Liver (tissue), 9 donors: ENCODE results near the gene CTDSP2. TPM values are rescaled to one million over a fixed set of nuclear protein-coding genes. Genes with fewer than 3 reads are reported as not detected.

Experiments
- DNase-seq: peaks from one replicate; pipeline ENCODE4 v3.0.0-alpha.2; 2017; ENCODE audit warnings: low spot score
- H3K27ac ChIP-seq, 2 donors: one replicate each; pipeline ENCODE4 v1.7.0; 2013; ENCODE audit warnings: inconsistent platforms in 2 of 2, low read length in 2 of 2, control low read depth in 1 of 2, low read depth in 1 of 2, mild to moderate bottlenecking in 1 of 2
- H3K27me3 ChIP-seq, 4 donors: one replicate each; pipeline versions ENCODE4 v1.6.1 to v1.7.0; 2013; ENCODE audit warnings: low read length in 3 of 4, inconsistent platforms in 1 of 4, mild to moderate bottlenecking in 1 of 4, moderate library complexity in 1 of 4; ENCODE audit not compliant: control insufficient read depth in 4 of 4, insufficient read depth in 4 of 4
- H3K36me3 ChIP-seq, 4 donors: one replicate each; pipeline versions ENCODE4 v1.6.1 to v1.7.0; 2013; ENCODE audit warnings: low read length in 3 of 4, mild to moderate bottlenecking in 3 of 4, low read depth in 1 of 4, moderate library complexity in 1 of 4; ENCODE audit not compliant: control insufficient read depth in 4 of 4, insufficient read depth in 3 of 4
- H3K4me1 ChIP-seq, 4 donors: one replicate each; pipeline versions ENCODE4 v1.6.1 to v1.7.0; 2013; ENCODE audit warnings: low read length in 3 of 4, mild to moderate bottlenecking in 3 of 4, moderate library complexity in 1 of 4; ENCODE audit not compliant: control insufficient read depth in 4 of 4, insufficient read depth in 4 of 4
- H3K4me3 ChIP-seq, 3 donors: one replicate each; pipeline versions ENCODE4 v1.6.1 to v1.7.0; 2013; ENCODE audit warnings: low read length in 3 of 3, control low read depth in 1 of 3, low read depth in 1 of 3, mild to moderate bottlenecking in 1 of 3
- H3K9ac ChIP-seq, 2 donors: one replicate each; pipeline ENCODE4 v1.7.0; 2013; ENCODE audit warnings: low read length in 2 of 2, mild to moderate bottlenecking in 2 of 2, moderate library complexity in 2 of 2, control low read depth in 1 of 2, low read depth in 1 of 2
- H3K9me3 ChIP-seq, 4 donors: one replicate each; pipeline versions ENCODE4 v1.6.1 to v1.7.0; 2013; ENCODE audit warnings: low read length in 3 of 4; ENCODE audit not compliant: control insufficient read depth in 4 of 4
- EGR1 ChIP-seq, 2 donors: IDR thresholded peaks; 2 replicates each; pipeline ENCODE4 v1.6.1; 2016 to 2018; ENCODE audit warnings: antibody characterized with exemption in 2 of 2, low read depth in 2 of 2
- FOXA1 ChIP-seq: IDR thresholded peaks from 2 replicates; pipeline ENCODE4 v1.6.1; 2016; ENCODE audit warnings: antibody characterized with exemption
- FOXA2 ChIP-seq: IDR thresholded peaks from 2 replicates; pipeline ENCODE4 v1.6.1; 2016; ENCODE audit warnings: antibody characterized with exemption
- GABPA ChIP-seq, 2 donors: IDR thresholded peaks in 1 of 2; conservative IDR thresholded peaks in 1 of 2; 2 replicates each; pipeline ENCODE4 v1.6.1; 2016; ENCODE audit warnings: antibody characterized with exemption in 2 of 2, mild to moderate bottlenecking in 1 of 2, moderate library complexity in 1 of 2
- HNF4A ChIP-seq, 2 donors: conservative IDR thresholded peaks; 2 replicates each; pipeline ENCODE4 v1.6.1; 2016; ENCODE audit warnings: antibody characterized with exemption in 2 of 2, mild to moderate bottlenecking in 2 of 2
- HNF4G ChIP-seq: IDR thresholded peaks from 2 replicates; pipeline ENCODE4 v1.6.1; 2016; ENCODE audit warnings: antibody characterized with exemption
- JUND ChIP-seq, 2 donors: IDR thresholded peaks; 2 replicates each; pipeline ENCODE4 v1.6.1; 2016; ENCODE audit warnings: antibody characterized with exemption in 2 of 2
- NR2F2 ChIP-seq: IDR thresholded peaks from 2 replicates; pipeline ENCODE4 v1.6.1; 2016; ENCODE audit warnings: antibody characterized with exemption
- RAD21 ChIP-seq, 2 donors: IDR thresholded peaks; 2 replicates each; pipeline ENCODE4 v1.6.1; 2016; ENCODE audit warnings: antibody characterized with exemption in 2 of 2, mild to moderate bottlenecking in 2 of 2
- REST ChIP-seq: IDR thresholded peaks from 2 replicates; pipeline ENCODE4 v1.6.1; 2016; ENCODE audit warnings: antibody characterized with exemption, mild to moderate bottlenecking
- RXRA ChIP-seq, 2 donors: IDR thresholded peaks; 2 replicates each; pipeline ENCODE4 v1.6.1; 2017 to 2018; ENCODE audit warnings: antibody characterized with exemption in 2 of 2, mild to moderate bottlenecking in 1 of 2
- SP1 ChIP-seq: IDR thresholded peaks from 2 replicates; pipeline ENCODE4 v1.6.1; 2018; ENCODE audit warnings: antibody characterized with exemption, mild to moderate bottlenecking
- TAF1 ChIP-seq: conservative IDR thresholded peaks from 2 replicates; pipeline ENCODE4 v1.6.1; 2016; ENCODE audit warnings: antibody characterized with exemption, mild to moderate bottlenecking
- YY1 ChIP-seq: IDR thresholded peaks from 2 replicates; pipeline ENCODE4 v1.6.1; 2016; ENCODE audit warnings: antibody characterized with exemption, mild to moderate bottlenecking
- WGBS: extraction: QIAGEN DNeasy Blood & Tissue Kit; methylation state at CpG from one replicate; pipeline ENCODE4 v1.1.7; 2013; 5-methylcytosine and 5-hydroxymethylcytosine counted together
- polyA plus RNA-seq, 2 donors: library from polyadenylated mRNA; stranded (reverse) in 1 of 2; unstranded in 1 of 2; fragments of 200-250 nt in 1 of 2; fragments of >200 nt in 1 of 2; fragmentation: Nextera tagmentation in 1 of 2; extraction: Ambion mirVana in 1 of 2; gene quantifications; one replicate each; pipeline versions ENCODE4 v1.2.1 to v1.2.3, GENCODE V29; 2013 to 2015
- total RNA-seq, 2 donors: library from RNA; depleted of rRNA; stranded (reverse); fragments of >200 nt; gene quantifications; one replicate each; pipeline ENCODE4 v1.2.3, GENCODE V29; 2014
- TF ChIP-seq, protein P1 (sequence below): IDR thresholded peaks from 2 replicates; pipeline ENCODE4 v1.6.1; 2016; ENCODE audit warnings: antibody characterized with exemption
- TF ChIP-seq, protein P2 (sequence below): IDR thresholded peaks from 2 replicates; pipeline ENCODE4 v1.6.1; 2016; ENCODE audit warnings: antibody characterized with exemption
- TF ChIP-seq, protein P3 (sequence below): fragments of 150-350 bp; IDR thresholded peaks from 2 replicates; pipeline ENCODE4 v1.5.1; 2017; ENCODE audit warnings: improper control_type of control experiment, low read depth, low read length; ENCODE audit not compliant: missing input control
- donor health status: healthy.
- donor health status: healthy.
- donor health status: healthy.
- donor health status: healthy.
- donor health status: healthy.

CTDSP2 gene
- total and polyA plus RNA-seq, 4 donors, result 20.1 to 60.9 (median 43.7) TPM

DNA sequence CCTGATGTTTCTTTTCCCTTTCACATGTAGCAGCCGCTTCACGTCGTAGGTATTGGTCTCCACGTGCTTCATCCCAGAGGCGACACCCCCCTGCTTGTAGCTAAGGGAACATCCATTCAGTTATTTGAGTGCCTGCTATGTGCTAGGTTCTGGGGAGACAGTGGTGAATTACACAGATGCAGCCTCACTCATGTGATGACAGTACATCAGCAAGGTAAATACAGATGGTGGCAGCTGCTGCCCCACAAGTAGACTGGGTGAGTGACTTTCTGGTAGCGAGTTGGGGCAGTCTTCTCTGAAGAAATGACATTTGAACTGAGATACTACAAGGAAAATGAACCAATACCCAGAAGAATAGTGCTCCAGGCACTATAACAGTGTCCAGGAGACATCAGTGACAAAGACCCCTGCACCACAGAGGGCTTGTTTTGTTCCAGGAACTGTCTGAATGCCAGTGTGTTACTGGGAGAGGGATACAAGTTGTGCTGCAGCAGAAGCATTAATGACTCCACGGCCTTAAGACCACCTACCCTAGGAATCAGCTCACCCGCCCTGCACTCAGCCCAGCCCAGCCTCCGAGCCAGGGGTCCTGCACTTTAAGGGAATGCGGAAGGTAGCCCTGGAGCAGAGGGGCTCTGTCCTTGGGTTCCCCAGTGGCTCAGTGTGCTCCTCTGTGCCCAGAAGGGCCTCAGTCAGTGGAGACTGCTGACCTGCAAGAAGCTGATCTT, 35.3 kb downstream of the CTDSP2 start (continued):
- no peak for TF ChIP-seq RXRA (IDR thresholded peaks at IDR 0.05)
- TF ChIP-seq TAF1, result no peak
- TF ChIP-seq, protein P1, sequence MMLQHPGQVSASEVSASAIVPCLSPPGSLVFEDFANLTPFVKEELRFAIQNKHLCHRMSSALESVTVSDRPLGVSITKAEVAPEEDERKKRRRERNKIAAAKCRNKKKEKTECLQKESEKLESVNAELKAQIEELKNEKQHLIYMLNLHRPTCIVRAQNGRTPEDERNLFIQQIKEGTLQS, result no peak
- no peak for TF ChIP-seq RAD21 (IDR thresholded peaks at IDR 0.05)
- TF ChIP-seq, protein P2, sequence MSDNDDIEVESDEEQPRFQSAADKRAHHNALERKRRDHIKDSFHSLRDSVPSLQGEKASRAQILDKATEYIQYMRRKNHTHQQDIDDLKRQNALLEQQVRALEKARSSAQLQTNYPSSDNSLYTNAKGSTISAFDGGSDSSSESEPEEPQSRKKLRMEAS, result no peak
- no peak for TF ChIP-seq FOXA1
- no peak for TF ChIP-seq NR2F2
- TF ChIP-seq HNF4A (conservative IDR thresholded peaks at IDR 0.05), result no peak

GRCh38 chr12:57810450-57810849, 36.1 kb downstream of the CTDSP2 start:
- Histone ChIP-seq H3K4me3 (no peak overlapping the region), H3K36me3 (peaks cover 5 to 59% (median 46%) of the 10 kb centered on the region in 4 donors), H3K9me3 (no peaks in the 10 kb centered on the region), H3K27me3 (no peaks in the 10 kb centered on the region), H3K9ac (no peak overlapping the region), H3K4me1 (peaks cover 0 to 4% (median 3%) of the 10 kb centered on the region in 4 donors), H3K27ac (no peak overlapping the region)
- 97% methylated on average over 5 of the region's 5 CpGs for WGBS
- no peak for DNase-seq
- TF ChIP-seq SP1, result no peak
- TF ChIP-seq YY1, result no peak
- no peak for TF ChIP-seq FOXA1
- TF ChIP-seq EGR1 (IDR thresholded peaks at IDR 0.05; ENCODE audit: low read depth in 2 of 2), result no peak
- no peak for TF ChIP-seq HNF4G
- TF ChIP-seq, protein P3, sequence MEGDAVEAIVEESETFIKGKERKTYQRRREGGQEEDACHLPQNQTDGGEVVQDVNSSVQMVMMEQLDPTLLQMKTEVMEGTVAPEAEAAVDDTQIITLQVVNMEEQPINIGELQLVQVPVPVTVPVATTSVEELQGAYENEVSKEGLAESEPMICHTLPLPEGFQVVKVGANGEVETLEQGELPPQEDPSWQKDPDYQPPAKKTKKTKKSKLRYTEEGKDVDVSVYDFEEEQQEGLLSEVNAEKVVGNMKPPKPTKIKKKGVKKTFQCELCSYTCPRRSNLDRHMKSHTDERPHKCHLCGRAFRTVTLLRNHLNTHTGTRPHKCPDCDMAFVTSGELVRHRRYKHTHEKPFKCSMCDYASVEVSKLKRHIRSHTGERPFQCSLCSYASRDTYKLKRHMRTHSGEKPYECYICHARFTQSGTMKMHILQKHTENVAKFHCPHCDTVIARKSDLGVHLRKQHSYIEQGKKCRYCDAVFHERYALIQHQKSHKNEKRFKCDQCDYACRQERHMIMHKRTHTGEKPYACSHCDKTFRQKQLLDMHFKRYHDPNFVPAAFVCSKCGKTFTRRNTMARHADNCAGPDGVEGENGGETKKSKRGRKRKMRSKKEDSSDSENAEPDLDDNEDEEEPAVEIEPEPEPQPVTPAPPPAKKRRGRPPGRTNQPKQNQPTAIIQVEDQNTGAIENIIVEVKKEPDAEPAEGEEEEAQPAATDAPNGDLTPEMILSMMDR, result no peak
- no peak for TF ChIP-seq HNF4A (conservative IDR thresholded peaks at IDR 0.05)

- no peak overlapping the region for H3K27ac ChIP-seq
- 95% methylated on average over 3 of the region's 3 CpGs for WGBS
Observed at GRCh38 chr12:57809425-57809824, 37.1 kb downstream of the CTDSP2 start.

More at GRCh38 chr12:57809425-57809824, 37.1 kb downstream of the CTDSP2 start:
- Histone ChIP-seq H3K9me3 (no peaks in the 10 kb centered on the region), H3K4me3 (no peak overlapping the region), H3K9ac (no peak overlapping the region), H3K27me3 (no peaks in the 10 kb centered on the region), H3K36me3 (peaks cover 5 to 59% (median 46%) of the 10 kb centered on the region in 4 donors), H3K4me1 (peaks cover 0 to 3% (median under 1%) of the 10 kb centered on the region in 4 donors)
- no peak for DNase-seq
- no peak for TF ChIP-seq HNF4A (conservative IDR thresholded peaks at IDR 0.05)
- TF ChIP-seq GABPA (IDR thresholded peaks at IDR 0.05 in 1 of 2, conservative IDR thresholded peaks at IDR 0.05 in 1 of 2), result no peak
- no peak for TF ChIP-seq NR2F2
- no peak for TF ChIP-seq FOXA2
- TF ChIP-seq, protein P1, result no peak
- TF ChIP-seq, protein P2, result no peak
- TF ChIP-seq EGR1 (IDR thresholded peaks at IDR 0.05; ENCODE audit: low read depth in 2 of 2), result no peak
- TF ChIP-seq REST, result no peak
- TF ChIP-seq SP1, result no peak
- no peak for TF ChIP-seq HNF4G
- no peak for TF ChIP-seq RXRA (IDR thresholded peaks at IDR 0.05)
- TF ChIP-seq YY1, result no peak
- no peak for TF ChIP-seq JUND (IDR thresholded peaks at IDR 0.05)
